PC-3 (cell line): Measurements from ENCODE around the gene RERE. TPM values are rescaled to one million over a fixed set of nuclear protein-coding genes. Genes with fewer than 3 reads are reported as not detected.
"Not testable (repeated sequence)": the region's sequence is repeated elsewhere in the genome, so short reads cannot be mapped to it uniquely, and the experiment has no call there.

Experiments
- ATAC-seq: fragments of 200-7000 bp; cut with Tn5 transposase; 2 replicates; pipeline ENCODE4 v1.9.1; 2020; ENCODE audit warnings: mild to moderate bottlenecking, moderate library complexity
- BruUV-seq: library from RNA; stranded (reverse); fragments of 400-500 nt; replicated peaks from 2 replicates; lab custom pipeline; 2021; lab: Mats Ljungman, UMichigan
- CTCF ChIA-PET: fragments of 300-600 bp; sonication (Branson Sonifier 250); formaldehyde crosslinking; loops from one replicate; lab custom pipeline; 2022; ENCODE audit warnings: antibody characterized with exemption; lab: Charles Lee
- POLR2A ChIA-PET: fragments of 300-600 bp; sonication (Branson Sonifier 250); formaldehyde crosslinking; loops from one replicate; lab custom pipeline; 2022; ENCODE audit warnings: antibody characterized with exemption; ENCODE audit not compliant: unreplicated experiment; lab: Charles Lee
- DNase-seq: peaks from one replicate; pipeline ENCODE4 v3.0.0-alpha.2; 2015
- H2AFZ ChIP-seq: fragments of 300-600 bp; sonication (generic); 2 replicates; pipeline ENCODE4 v1.6.0; 2016; ENCODE audit warnings: antibody characterized with exemption, low read length
- H3F3A ChIP-seq: fragments of 300-600 bp; sonication (generic); one replicate; pipeline ENCODE4 v1.6.0; 2017; ENCODE audit warnings: antibody characterized with exemption, low read length, control low read depth, mild to moderate bottlenecking; ENCODE audit not compliant: unreplicated experiment
- H3K27ac ChIP-seq: fragments of 300-600 bp; sonication (generic); 2 replicates; pipeline ENCODE4 v1.5.1; 2016; ENCODE audit warnings: mild to moderate bottlenecking, low read length
- H3K27me3 ChIP-seq: fragments of 300-600 bp; sonication (generic); 2 replicates; pipeline ENCODE4 v1.6.1; 2016; ENCODE audit warnings: low read length, mixed read lengths
- H3K36me3 ChIP-seq: fragments of 300-600 bp; sonication (generic); 2 replicates; pipeline ENCODE4 v1.6.1; 2016; ENCODE audit warnings: low read depth, mixed run types, low read length, mixed read lengths
- H3K4me1 ChIP-seq: fragments of 300-600 bp; sonication (generic); 2 replicates; pipeline ENCODE4 v1.5.1; 2016; ENCODE audit warnings: low read length; ENCODE audit not compliant: insufficient read depth
- H3K4me2 ChIP-seq: fragments of 300-600 bp; sonication (generic); 2 replicates; pipeline ENCODE4 v1.6.0; 2016; ENCODE audit warnings: low read length
- H3K4me3 ChIP-seq: fragments of 300-600 bp; sonication (generic); 2 replicates; pipeline ENCODE4 v1.5.1; 2016; ENCODE audit warnings: mild to moderate bottlenecking, low read length, mixed read lengths
- H3K79me2 ChIP-seq: fragments of 300-600 bp; sonication (generic); 2 replicates; pipeline ENCODE4 v1.6.1; 2017; ENCODE audit warnings: low read length, mixed read lengths
- H3K9ac ChIP-seq: fragments of 300-600 bp; sonication (generic); 2 replicates; pipeline ENCODE4 v1.6.0; 2016; ENCODE audit warnings: mild to moderate bottlenecking, low read length
- H3K9me2 ChIP-seq: fragments of 300-600 bp; sonication (generic); replicated peaks from 2 replicates; pipeline ENCODE4 v1.6.1; 2016; ENCODE audit warnings: mixed run types, low read length, mixed read lengths
- H3K9me3 ChIP-seq: fragments of 300-600 bp; sonication (generic); 2 replicates; pipeline ENCODE4 v1.6.1; 2016; ENCODE audit warnings: low read length, mixed read lengths
- H4K20me1 ChIP-seq: fragments of 300-600 bp; sonication (generic); 2 replicates; pipeline ENCODE4 v1.6.1; 2016; ENCODE audit warnings: low read length, mixed read lengths
- CTCF ChIP-seq: fragments of 300-600 bp; sonication (generic); conservative IDR thresholded peaks from 2 replicates; pipeline ENCODE4 v1.5.1; 2017; ENCODE audit warnings: antibody characterized with exemption, low read depth, mild to moderate bottlenecking, low read length
- EZH2 ChIP-seq: fragments of 300-600 bp; sonication (generic); IDR thresholded peaks from one replicate; pipeline ENCODE4 v1.6.1; 2017; ENCODE audit warnings: antibody characterized with exemption, mild to moderate bottlenecking, low read length; ENCODE audit not compliant: unreplicated experiment
- EZH2phosphoT487 ChIP-seq: fragments of 300-600 bp; sonication (generic); IDR thresholded peaks from 2 replicates; pipeline ENCODE4 v1.6.1; 2018; ENCODE audit warnings: mild to moderate bottlenecking, antibody characterized with exemption, low read length, borderline replicate concordance
- intact Hi-C: fragments of 100-400 bp; cut with micrococcal nuclease; formaldehyde crosslinking; loops from 2 replicates; pipeline ENCODE4 v1.9.0; 2023
- total RNA-seq: library from RNA; depleted of rRNA; stranded (reverse); fragments of >200 nt; gene quantifications from 2 replicates; pipeline ENCODE4 v1.2.3, GENCODE V29; 2014

RERE gene
- total RNA-seq, 1 experiment from 2014 or later = 24.2 TPM

GRCh38 chr1:8625491-8625890 is 191.9 kb downstream of the RERE start:
- Histone ChIP-seq H3K9me3 (no peaks in the 10 kb centered on the region), H3K4me3 (no peak overlapping the region), H3K9ac (no peak overlapping the region), H3K4me2 (no peak overlapping the region), H3K9me2 (no peaks in the 10 kb centered on the region), H3K27me3 (no peaks in the 10 kb centered on the region), H3F3A (no peaks in the 10 kb centered on the region), H3K27ac (no peak overlapping the region), H4K20me1 (no peaks in the 10 kb centered on the region), H3K36me3 (no peaks in the 10 kb centered on the region), H3K4me1 (peaks cover 23% of the 10 kb centered on the region), H3K79me2 (peaks cover 24% of the 10 kb centered on the region), H2AFZ (no peak overlapping the region)
- no TSS peak for BruUV-seq
- DNase-seq (no peak), ATAC-seq (no peak)
- intact Hi-C loops = no loop called here
- ChIA-PET POLR2A (no interaction called here), CTCF (interaction anchor here (0.8 kb wide), 1 partner anchor 223 kb away, joined by 4 read pairs; no protein-coding TSS in a partner anchor)
- no peak for TF ChIP-seq CTCF
- no peak for TF ChIP-seq EZH2phosphoT487
- no peak for TF ChIP-seq EZH2

- H3K4me1 ChIP-seq = peaks cover 23% of the 10 kb centered on the region
- DNase-seq, POLR2A ChIA-PET, H3K36me3 ChIP-seq, H3F3A ChIP-seq, H4K20me1 ChIP-seq, ATAC-seq, H3K4me3 ChIP-seq, H3K4me2 ChIP-seq, H3K9ac ChIP-seq, H2AFZ ChIP-seq, H3K27ac ChIP-seq, H3K9me3 ChIP-seq, BruUV-seq, H3K27me3 ChIP-seq, CTCF ChIA-PET, intact Hi-C loops, H3K9me2 ChIP-seq: not testable (repeated sequence)
- H3K79me2 ChIP-seq = peaks cover 17% of the 10 kb centered on the region; the same call in 1 of the 2 replicates
Measured at GRCh38 chr1:8623651-8624192, 193.7 kb downstream of the RERE start.

GRCh38 chr1:8621785-8622348 is 195.6 kb downstream of the RERE start:
- H3K9me2 ChIP-seq, H3K4me3 ChIP-seq, ATAC-seq, POLR2A ChIA-PET, H4K20me1 ChIP-seq, H2AFZ ChIP-seq, H3K27ac ChIP-seq, H3K79me2 ChIP-seq, H3K9ac ChIP-seq, H3K9me3 ChIP-seq, H3K36me3 ChIP-seq, DNase-seq, H3K4me2 ChIP-seq, H3F3A ChIP-seq, BruUV-seq, intact Hi-C loops, CTCF ChIA-PET, H3K27me3 ChIP-seq: not testable (repeated sequence)
- H3K4me1 ChIP-seq = peaks cover 13% of the 10 kb centered on the region

GRCh38 chr1:8621034-8621582 is 196.3 kb downstream of the RERE start:
- H3K79me2 ChIP-seq, H3K9ac ChIP-seq, H3K4me2 ChIP-seq, H3F3A ChIP-seq, H3K27ac ChIP-seq, ATAC-seq, DNase-seq, H3K9me3 ChIP-seq, H3K4me3 ChIP-seq, H4K20me1 ChIP-seq, H3K9me2 ChIP-seq, H3K36me3 ChIP-seq, CTCF ChIA-PET, POLR2A ChIA-PET, H3K4me1 ChIP-seq, H3K27me3 ChIP-seq, intact Hi-C loops, BruUV-seq, H2AFZ ChIP-seq: not testable (repeated sequence)

GRCh38 chr1:8619917-8620502 is 197.4 kb downstream of the RERE start:
- H3K4me2 ChIP-seq, H3F3A ChIP-seq, H3K27me3 ChIP-seq, CTCF ChIA-PET, H3K9me2 ChIP-seq, H3K27ac ChIP-seq, intact Hi-C loops, H3K9ac ChIP-seq, H3K9me3 ChIP-seq, POLR2A ChIA-PET, H4K20me1 ChIP-seq, DNase-seq, BruUV-seq, H3K36me3 ChIP-seq, H2AFZ ChIP-seq, H3K4me1 ChIP-seq, H3K79me2 ChIP-seq, H3K4me3 ChIP-seq: not testable (repeated sequence)
- ATAC-seq = peak; percentile 49
